ENCODE results near the gene KIAA1210.
A peak's percentile ranks its signal among the peaks of the same experiment; 100 is the strongest.

The KIAA1210 gene

GRCh38 chrX:119090627-119091026, 37.0 kb downstream of the KIAA1210 start:
- DNase-seq (ENCODE audit: low spot score) = no peak

GRCh38 chrX:119089619-119090018, 38.0 kb downstream of the KIAA1210 start:
- no peak for DNase-seq (ENCODE audit: low spot score)

- no peak for DNase-seq (ENCODE audit: low spot score)
Observed at GRCh38 chrX:119087121-119087520, 40.5 kb downstream of the KIAA1210 start.

- DNase-seq (ENCODE audit: low spot score) = no peak
Observed at GRCh38 chrX:119084766-119085165, 42.8 kb downstream of the KIAA1210 start.

GRCh38 chrX:119082278-119082677, 45.3 kb downstream of the KIAA1210 start:
- DNase-seq (ENCODE audit: low spot score) = no peak

- no peak for DNase-seq (ENCODE audit: low spot score)
Observed at GRCh38 chrX:119075270-119076025, 52.2 kb downstream of the KIAA1210 start.

- no peak for DNase-seq (ENCODE audit: low spot score)
Observed at GRCh38 chrX:119073911-119074310, 53.7 kb downstream of the KIAA1210 start.

GRCh38 chrX:119073200-119073905, 54.3 kb downstream of the KIAA1210 start:
- DNase-seq (ENCODE audit: low spot score) = no peak

- DNase-seq (ENCODE audit: low spot score) = no peak
Observed at GRCh38 chrX:119072744-119073143, 54.9 kb downstream of the KIAA1210 start, which contains the start of gene CT47C1. Gene CT47C1 (plus strand): TSS chrX:119072993. CDS start chrX:119073226, 233 bp downstream.

- DNase-seq (ENCODE audit: low spot score) = no peak
Observed at GRCh38 chrX:119071381-119071780, 56.2 kb downstream of the KIAA1210 start.

- DNase-seq (ENCODE audit: low spot score) = no peak
Observed at GRCh38 chrX:119069762-119070161, 57.9 kb downstream of the KIAA1210 start.

GRCh38 chrX:119069128-119069527, 58.5 kb downstream of the KIAA1210 start:
- DNase-seq (ENCODE audit: low spot score) = no peak

GRCh38 chrX:119067023-119067739, 60.4 kb downstream of the KIAA1210 start:
- peak; percentile 64 for DNase-seq (ENCODE audit: low spot score)

- DNase-seq (ENCODE audit: low spot score) = no peak
Observed at GRCh38 chrX:119063428-119063827, 64.2 kb downstream of the KIAA1210 start.

- no peak for DNase-seq (ENCODE audit: low spot score)
Observed at GRCh38 chrX:119062750-119063374, 64.8 kb downstream of the KIAA1210 start.

- DNase-seq (ENCODE audit: low spot score) = no peak
Observed at GRCh38 chrX:119055687-119056086, 71.9 kb downstream of the KIAA1210 start.

- no peak for DNase-seq (ENCODE audit: low spot score)
Observed at GRCh38 chrX:119045884-119046283, 81.7 kb downstream of the KIAA1210 start.

GRCh38 chrX:119042996-119043395, 84.6 kb downstream of the KIAA1210 start:
- no peak for DNase-seq (ENCODE audit: low spot score)

GRCh38 chrX:119042040-119042439, 85.6 kb downstream of the KIAA1210 start:
- no peak for DNase-seq (ENCODE audit: low spot score)

GRCh38 chrX:119041175-119041574, 86.4 kb downstream of the KIAA1210 start:
- peak; percentile 71 for DNase-seq (ENCODE audit: low spot score)

- no peak for DNase-seq (ENCODE audit: low spot score)
Observed at GRCh38 chrX:119040432-119040831, 87.2 kb downstream of the KIAA1210 start.
